CD4-positive, alpha-beta T cell treated with Interleukin-1 beta for 1 hour (primary cell): ENCODE data around the gene PRKCB.

Experiments used
- DNase-seq, 2 donors: peaks; one replicate each; pipeline ENCODE4 v3.0.0-alpha.2; 2020 to 2022

Gene PRKCB

GRCh38 chr16:23867566-23867965, 31.8 kb downstream of the PRKCB start:
- no peak for DNase-seq

GRCh38 chr16:23868136-23868535, 32.4 kb downstream of the PRKCB start:
- no peak for DNase-seq

GRCh38 chr16:23869052-23869451, 33.3 kb downstream of the PRKCB start:
- peak; percentile 14 to 34 for DNase-seq

GRCh38 chr16:23871924-23872323, 36.1 kb downstream of the PRKCB start:
- DNase-seq, result no peak

- no peak for DNase-seq
Observed at GRCh38 chr16:23874613-23875294, 39.0 kb downstream of the PRKCB start.

GRCh38 chr16:23876256-23876896, 40.6 kb downstream of the PRKCB start:
- no peak for DNase-seq

GRCh38 chr16:23877107-23878070, 41.6 kb downstream of the PRKCB start:
- DNase-seq, result peak; percentile 19 to 24

GRCh38 chr16:23879735-23880373, 44.1 kb downstream of the PRKCB start:
- DNase-seq, result no peak

- no peak for DNase-seq
Observed at GRCh38 chr16:23889189-23889588, 53.4 kb downstream of the PRKCB start.

GRCh38 chr16:23893986-23894385, 58.2 kb downstream of the PRKCB start:
- no peak for DNase-seq

- DNase-seq, result no peak
Observed at GRCh38 chr16:23895052-23895451, 59.3 kb downstream of the PRKCB start.

- DNase-seq, result peak in 1 of 2 donors; percentile 5
Observed at GRCh38 chr16:23896832-23897821, 61.3 kb downstream of the PRKCB start.

GRCh38 chr16:23898682-23899430, 63.1 kb downstream of the PRKCB start:
- DNase-seq, result no peak

- no peak for DNase-seq
Observed at GRCh38 chr16:23899869-23900268, 64.1 kb downstream of the PRKCB start.

GRCh38 chr16:23900480-23901177, 64.8 kb downstream of the PRKCB start:
- DNase-seq, result no peak

- no peak for DNase-seq
Observed at GRCh38 chr16:23901178-23902033, 65.6 kb downstream of the PRKCB start.

- no peak for DNase-seq
Observed at GRCh38 chr16:23902034-23902747, 66.4 kb downstream of the PRKCB start.

- DNase-seq, result no peak
Observed at GRCh38 chr16:23902748-23903414, 67.1 kb downstream of the PRKCB start.
